SK-N-SH treated with all-trans-retinoic acid at 6 μM for 48 hours (cell line): ENCODE data around the gene SLC49A3.

Experiments
- ATAC-seq: fragments of 200-7000 bp; cut with Tn5 transposase; 3 replicates; pipeline ENCODE4 v1.9.1; 2020; ENCODE audit warnings: mild to moderate bottlenecking, moderate library complexity
- ARNTL ChIP-seq: fragments of 450-650 bp; formaldehyde crosslinking; IDR thresholded peaks from 2 replicates; pipeline ENCODE4 v1.5.0; 2020; ENCODE audit warnings: low read depth, mild to moderate bottlenecking, moderate library complexity, borderline replicate concordance
- BACH2 ChIP-seq: fragments of 250-450 bp; sonication (Bioruptor Pico); IDR thresholded peaks from 2 replicates; pipeline ENCODE4 v1.9.0; 2021; ENCODE audit warnings: mild to moderate bottlenecking, borderline replicate concordance
- CREB5 ChIP-seq: fragments of 250-450 bp; sonication (Bioruptor Pico); IDR thresholded peaks from 2 replicates; pipeline ENCODE4 v1.5.1; 2020; ENCODE audit warnings: low read depth, mild to moderate bottlenecking, moderate library complexity
- CSRNP3 ChIP-seq: fragments of 250-450 bp; sonication (Bioruptor Pico); IDR thresholded peaks from 2 replicates; pipeline ENCODE4 v1.5.1; 2021; ENCODE audit warnings: mild to moderate bottlenecking, moderate library complexity
- GLIS3 ChIP-seq: fragments of 250-450 bp; sonication (Bioruptor Pico); IDR thresholded peaks from 2 replicates; pipeline ENCODE4 v1.5.0; 2020; ENCODE audit warnings: mild to moderate bottlenecking, moderate library complexity
- ISL1 ChIP-seq: fragments of 250-450 bp; sonication (Bioruptor Pico); IDR thresholded peaks from 2 replicates; pipeline ENCODE4 v2.1.2; 2022; ENCODE audit warnings: mild to moderate bottlenecking, moderate library complexity
- OSR1 ChIP-seq: fragments of 250-450 bp; sonication (Bioruptor Pico); IDR thresholded peaks from 2 replicates; pipeline ENCODE4 v1.8.0; 2022; ENCODE audit warnings: moderate library complexity, mild to moderate bottlenecking, inconsistent platforms
- PATZ1 ChIP-seq: fragments of 250-450 bp; sonication (Bioruptor Pico); IDR thresholded peaks from 2 replicates; pipeline ENCODE4 v1.8.0; 2020; ENCODE audit warnings: mild to moderate bottlenecking, moderate library complexity, borderline replicate concordance
- POU6F1 ChIP-seq: fragments of 250-450 bp; sonication (Bioruptor Pico); IDR thresholded peaks from 2 replicates; pipeline ENCODE4 v1.8.0; 2021; ENCODE audit warnings: low read depth, mild to moderate bottlenecking, moderate library complexity, borderline replicate concordance
- PPARA ChIP-seq: fragments of 250-450 bp; sonication (Bioruptor Pico); IDR thresholded peaks from 2 replicates; pipeline ENCODE4 v1.5.0; 2020; ENCODE audit warnings: mild to moderate bottlenecking, borderline replicate concordance
- RARB ChIP-seq: fragments of 250-450 bp; sonication (Bioruptor Pico); IDR thresholded peaks from 2 replicates; pipeline ENCODE4 v1.8.0; 2021; ENCODE audit warnings: mild to moderate bottlenecking, moderate library complexity
- SNAI2 ChIP-seq: fragments of 250-450 bp; sonication (Bioruptor Pico); IDR thresholded peaks from 2 replicates; pipeline ENCODE4 v1.5.0; 2020; ENCODE audit warnings: mild to moderate bottlenecking, moderate library complexity
- TCF4 ChIP-seq: fragments of 250-450 bp; sonication (Bioruptor Pico); IDR thresholded peaks from 2 replicates; pipeline ENCODE4 v1.8.0; 2021; ENCODE audit warnings: mild to moderate bottlenecking, moderate library complexity, borderline replicate concordance
- TOX ChIP-seq: fragments of 250-450 bp; sonication (Bioruptor Pico); IDR thresholded peaks from 2 replicates; pipeline ENCODE4 v1.8.0; 2021; ENCODE audit warnings: mild to moderate bottlenecking, moderate library complexity, borderline replicate concordance
- TSHZ2 ChIP-seq: fragments of 250-450 bp; sonication (Bioruptor Pico); IDR thresholded peaks from 2 replicates; pipeline ENCODE4 v1.5.0; 2020; ENCODE audit warnings: mild to moderate bottlenecking, moderate library complexity
- ZC3H10 ChIP-seq: fragments of 250-450 bp; sonication (Bioruptor Pico); IDR thresholded peaks from 2 replicates; pipeline ENCODE4 v1.5.1; 2021; ENCODE audit warnings: mild to moderate bottlenecking, moderate library complexity
- ZFP3 ChIP-seq: fragments of 250-450 bp; sonication (Bioruptor Pico); IDR thresholded peaks from 2 replicates; pipeline ENCODE4 v1.5.0; 2020; ENCODE audit warnings: mild to moderate bottlenecking, moderate library complexity
- ZFP30 ChIP-seq: fragments of 450-650 bp; formaldehyde crosslinking; IDR thresholded peaks from 2 replicates; pipeline ENCODE4 v1.5.0; 2022; ENCODE audit warnings: mild to moderate bottlenecking, moderate library complexity
- ZNF565 ChIP-seq: fragments of 450-650 bp; formaldehyde crosslinking; conservative IDR thresholded peaks from 2 replicates; pipeline ENCODE4 v1.5.0; 2020; ENCODE audit warnings: low read depth, mild to moderate bottlenecking, moderate library complexity
- ZNF8 ChIP-seq: fragments of 450-650 bp; formaldehyde crosslinking; IDR thresholded peaks from 2 replicates; pipeline ENCODE4 v1.5.0; 2020; ENCODE audit warnings: mild to moderate bottlenecking, moderate library complexity

SLC49A3 gene

GRCh38 chr4:679104-679481 lies 9.9 kb downstream of the SLC49A3 start:
- ATAC-seq: no peak
- no peak for TF ChIP-seq CSRNP3 (CRISPR knock-in tag)
- no peak for TF ChIP-seq RARB (CRISPR knock-in tag)

- ATAC-seq: no peak
- TF ChIP-seq CREB5 (CRISPR knock-in tag) (no peak), OSR1 (CRISPR knock-in tag) (no peak), ZNF8 (CRISPR knock-in tag) (no peak), RARB (CRISPR knock-in tag) (no peak), TCF4 (CRISPR knock-in tag) (no peak), ZFP30 (CRISPR knock-in tag) (no peak), ZFP3 (CRISPR knock-in tag) (no peak), SNAI2 (no peak), PATZ1 (no peak), GLIS3 (CRISPR knock-in tag) (no peak), PPARA (CRISPR knock-in tag) (no peak), BACH2 (CRISPR knock-in tag) (no peak)
Observed at GRCh38 chr4:678331-679103, 10.4 kb downstream of the SLC49A3 start.

GRCh38 chr4:677431-678293 lies 11.3 kb downstream of the SLC49A3 start:
- ATAC-seq: no peak
- TF ChIP-seq PATZ1 (no peak), TSHZ2 (no peak), POU6F1 (CRISPR knock-in tag) (no peak), ZFP30 (CRISPR knock-in tag) (no peak), CSRNP3 (CRISPR knock-in tag) (no peak), PPARA (CRISPR knock-in tag) (no peak), RARB (CRISPR knock-in tag) (no peak), ZNF565 (CRISPR knock-in tag) (no peak), OSR1 (CRISPR knock-in tag) (no peak), ZC3H10 (CRISPR knock-in tag) (no peak), ARNTL (CRISPR knock-in tag) (no peak), SNAI2 (no peak), ZFP3 (CRISPR knock-in tag) (no peak), BACH2 (CRISPR knock-in tag) (no peak), ZNF8 (CRISPR knock-in tag) (no peak), ISL1 (CRISPR knock-in tag) (no peak), TOX (no peak), CREB5 (CRISPR knock-in tag) (no peak)
